A549 treated with AZD2906 at 1 μM for 4 hours (cell line): Measurements from ENCODE around the gene SPTBN4. TPM values are rescaled to one million over a fixed set of nuclear protein-coding genes. Genes with fewer than 3 reads are reported as not detected.

Experiments
- total RNA-seq: library from RNA; stranded (reverse); fragments of 200-300 nt; extraction: Qiagen RNA extraction; gene quantifications from 5 replicates; pipeline ENCODE4 v1.2.3, GENCODE V29; 2022

SPTBN4 gene
- total RNA-seq, result 0.49 to 0.69 TPM (median 0.64 TPM) in 5 replicates

DNA sequence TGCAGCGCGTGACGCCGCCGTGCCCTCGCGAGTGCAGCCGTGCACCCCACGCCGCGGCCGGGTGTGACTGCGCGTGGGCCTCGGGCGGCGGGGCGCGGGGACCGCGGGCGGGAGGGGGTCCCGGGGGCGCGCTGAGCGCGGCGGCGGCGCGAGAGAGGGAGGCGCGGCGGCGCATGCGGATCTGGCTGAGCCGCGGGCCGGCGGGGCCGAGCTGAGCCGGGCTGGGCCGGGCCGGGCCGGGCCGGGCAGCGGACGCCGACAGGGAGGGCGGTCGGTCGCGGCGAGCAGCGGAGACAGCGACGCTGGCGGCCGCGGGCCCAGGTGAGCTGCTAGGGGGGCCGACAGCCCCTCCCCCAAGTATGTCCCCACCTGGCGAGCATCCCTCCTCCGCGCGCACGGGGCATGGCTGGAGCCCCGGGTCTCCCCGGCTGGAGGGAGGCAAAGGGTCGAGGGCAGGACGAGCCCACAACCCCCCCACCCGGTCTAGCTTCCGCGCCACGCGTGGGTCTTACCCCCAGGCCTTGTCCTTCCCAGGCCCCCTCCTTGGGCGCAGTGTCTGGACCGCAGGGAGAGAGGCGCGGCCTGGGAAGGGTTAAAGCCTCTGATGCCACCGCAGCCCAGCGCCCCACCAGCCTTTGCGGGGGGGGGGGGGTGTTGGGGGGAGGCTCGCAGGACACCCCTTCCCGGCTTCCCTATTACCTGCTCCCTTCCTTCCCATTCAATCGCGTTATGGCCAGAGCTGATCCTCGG is at the start of gene SPTBN4:
Gene SPTBN4, plus strand, starts transcription at position 17 of the 750 bp plus-strand sequence. CDS start 5,621 bp downstream, outside the sequence.

DNA sequence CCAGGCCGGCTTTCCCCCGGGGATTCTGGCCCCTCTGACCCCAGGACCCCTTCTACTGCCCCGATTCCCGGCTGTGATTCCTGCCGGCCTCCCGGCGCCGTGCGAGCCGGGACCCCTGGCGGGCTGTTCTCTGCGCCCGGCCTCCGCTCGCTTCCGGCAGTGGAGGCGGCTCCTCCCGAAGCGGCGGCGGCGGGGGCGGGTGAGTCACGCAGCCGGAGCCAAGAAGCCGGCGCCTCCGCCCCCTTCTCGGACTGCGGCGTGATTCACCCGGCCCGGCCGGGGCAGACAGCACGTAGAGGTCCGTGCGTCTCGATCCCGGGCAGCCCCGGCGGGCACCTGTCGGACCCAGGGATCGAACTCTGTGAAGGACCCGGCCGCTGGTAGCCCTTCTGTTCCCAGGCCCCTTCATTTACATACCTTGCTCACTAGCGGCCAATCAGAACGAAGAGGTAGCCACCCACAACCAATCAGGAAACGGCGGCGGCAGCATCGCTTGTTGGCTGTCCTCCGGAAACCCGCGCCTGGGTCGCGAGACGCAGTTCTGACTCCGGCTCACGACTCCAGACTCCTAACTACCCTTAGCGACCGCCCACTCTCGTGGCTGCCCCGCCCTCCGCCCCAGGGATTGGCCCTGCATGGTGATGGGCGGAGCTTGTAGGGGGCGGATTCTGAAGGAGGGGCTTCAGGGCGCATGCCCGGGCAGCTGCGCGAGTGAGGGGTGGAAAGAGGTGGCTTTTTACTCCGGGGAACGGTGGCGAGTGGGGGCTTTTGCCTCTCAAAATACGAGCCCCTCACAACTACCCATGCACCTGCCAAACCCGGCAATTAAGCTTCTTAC is 41.1 kb upstream of the SPTBN4 start, which contains the start of gene SERTAD1:
Gene SERTAD1, minus strand, starts transcription at position 543 of the 838 bp plus-strand sequence. CDS start 2,446 bp downstream, outside the sequence.

DNA sequence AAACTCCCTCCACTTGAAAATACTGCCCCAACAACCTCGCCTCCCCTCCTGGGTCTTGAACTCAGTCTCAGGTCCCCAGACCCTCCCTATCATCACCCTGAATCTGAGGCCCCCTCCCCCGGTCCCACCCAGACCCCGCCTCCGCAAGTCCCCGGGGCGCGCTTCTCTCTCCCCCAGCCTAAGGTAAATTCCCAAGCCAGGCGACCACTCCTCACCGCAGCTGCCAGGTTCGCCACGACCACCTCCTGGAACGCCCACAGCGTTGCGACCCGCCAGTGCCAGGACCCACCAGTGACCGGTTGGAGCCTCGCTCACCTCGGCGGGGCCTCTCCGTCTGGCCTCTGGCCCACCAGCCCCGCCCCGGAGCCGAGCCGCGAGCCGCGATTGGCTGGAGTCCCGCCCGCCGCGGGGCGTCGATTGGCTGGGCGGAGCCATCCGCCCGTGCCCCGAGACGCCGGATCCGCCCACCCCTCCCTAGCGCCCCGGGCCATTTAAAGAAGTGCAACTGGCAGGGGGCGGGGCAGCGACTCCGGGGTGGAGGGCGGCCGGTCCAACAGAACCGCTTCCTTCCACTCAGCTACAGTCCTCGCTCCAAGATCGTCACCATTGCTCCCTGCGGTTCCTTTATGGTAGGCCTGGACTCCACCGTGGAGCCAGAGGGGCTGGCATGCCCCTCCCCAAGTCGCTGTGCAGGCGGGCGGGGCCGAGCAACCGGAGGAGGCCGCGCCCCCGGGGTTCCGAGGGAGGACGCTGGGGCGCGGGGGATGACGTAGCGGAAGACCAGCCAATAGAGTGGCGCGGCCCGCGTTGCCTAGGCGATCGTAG is 22.6 kb upstream of the SPTBN4 start, which contains the start of gene SERTAD3:
Gene SERTAD3, minus strand, starts transcription at position 336 of the 825 bp plus-strand sequence. CDS start 2,255 bp downstream, outside the sequence.

DNA sequence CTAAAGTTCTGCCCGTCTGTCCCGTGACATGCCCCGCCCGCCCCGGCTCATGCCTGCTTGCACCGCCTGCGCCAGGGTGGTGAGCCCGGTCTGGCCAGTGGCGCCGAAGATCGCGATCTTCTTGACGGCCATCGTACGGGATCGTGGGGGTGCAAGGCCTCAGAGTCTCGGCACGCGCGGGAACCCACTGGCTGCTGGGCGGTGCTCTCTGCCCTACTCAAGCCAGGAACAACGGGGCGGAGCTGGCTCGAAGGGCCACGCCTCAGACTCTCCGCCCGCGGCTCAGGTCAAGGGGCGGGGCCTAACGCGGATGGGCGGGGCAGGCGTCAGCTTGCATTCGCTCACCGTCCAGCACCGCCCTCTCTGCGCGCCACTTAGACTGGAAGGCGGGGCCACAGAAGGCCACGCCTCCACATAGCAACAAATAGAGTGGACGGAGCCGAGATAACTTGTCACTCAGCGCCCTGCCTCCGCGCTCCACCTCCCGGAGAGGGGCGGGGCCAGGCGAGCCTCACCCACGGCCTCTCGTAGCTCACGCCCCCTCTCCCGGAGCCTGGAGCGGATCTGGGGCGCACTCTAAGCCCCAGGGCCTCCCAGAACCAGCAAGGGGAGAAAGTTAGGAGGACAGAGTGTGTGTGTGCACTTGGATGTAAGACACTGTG is 1.1 kb upstream of the SPTBN4 start, which contains the start of gene BLVRB:
Gene BLVRB, minus strand, starts transcription at position 189 of the 662 bp plus-strand sequence. Its CDS starts 57 bp downstream, at position 132.

DNA sequence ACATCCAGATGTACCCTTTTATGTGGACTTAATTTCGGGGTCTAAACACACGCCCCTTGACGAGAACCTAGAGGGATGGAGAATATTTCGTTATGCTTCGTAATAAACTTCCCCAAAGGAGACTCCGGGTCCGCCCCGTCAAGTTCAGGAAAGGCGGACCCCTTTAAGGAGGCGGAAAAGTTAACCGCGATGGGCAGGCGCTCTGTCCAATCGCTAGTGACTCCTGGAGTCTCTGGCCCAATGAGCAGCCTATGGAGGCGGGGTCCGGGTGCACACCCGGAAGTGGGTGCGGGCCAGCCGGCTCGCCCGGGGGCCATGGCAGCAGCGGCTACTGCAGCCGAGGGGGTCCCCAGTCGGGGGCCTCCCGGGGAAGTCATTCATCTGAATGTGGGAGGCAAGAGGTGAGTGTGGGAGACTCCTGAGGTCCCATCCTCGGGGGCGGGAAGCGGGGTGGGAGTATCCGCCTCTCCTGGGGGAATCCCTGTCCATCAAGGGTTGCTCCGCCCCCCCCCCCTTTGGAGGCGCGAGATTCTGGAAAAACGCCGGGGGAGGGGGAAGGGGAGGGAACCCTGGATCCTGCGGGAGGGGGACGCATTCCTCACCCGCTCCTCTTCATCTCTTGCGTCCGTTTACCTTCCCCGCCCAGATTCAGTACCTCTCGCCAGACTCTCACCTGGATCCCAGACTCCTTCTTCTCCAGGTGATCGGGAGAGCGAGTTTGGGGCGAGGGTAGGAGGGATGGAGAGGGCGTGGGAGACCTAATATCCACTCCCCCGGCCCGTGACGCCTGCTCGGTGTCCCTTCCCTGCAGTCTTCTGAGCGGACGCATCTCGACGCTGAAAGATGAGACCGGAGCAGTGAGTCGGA is 110.0 kb downstream of the SPTBN4 start, which contains the start of gene SHKBP1:
Gene SHKBP1, plus strand, starts transcription at position 289 of the 867 bp plus-strand sequence. Its CDS starts 27 bp downstream, at position 316.

DNA sequence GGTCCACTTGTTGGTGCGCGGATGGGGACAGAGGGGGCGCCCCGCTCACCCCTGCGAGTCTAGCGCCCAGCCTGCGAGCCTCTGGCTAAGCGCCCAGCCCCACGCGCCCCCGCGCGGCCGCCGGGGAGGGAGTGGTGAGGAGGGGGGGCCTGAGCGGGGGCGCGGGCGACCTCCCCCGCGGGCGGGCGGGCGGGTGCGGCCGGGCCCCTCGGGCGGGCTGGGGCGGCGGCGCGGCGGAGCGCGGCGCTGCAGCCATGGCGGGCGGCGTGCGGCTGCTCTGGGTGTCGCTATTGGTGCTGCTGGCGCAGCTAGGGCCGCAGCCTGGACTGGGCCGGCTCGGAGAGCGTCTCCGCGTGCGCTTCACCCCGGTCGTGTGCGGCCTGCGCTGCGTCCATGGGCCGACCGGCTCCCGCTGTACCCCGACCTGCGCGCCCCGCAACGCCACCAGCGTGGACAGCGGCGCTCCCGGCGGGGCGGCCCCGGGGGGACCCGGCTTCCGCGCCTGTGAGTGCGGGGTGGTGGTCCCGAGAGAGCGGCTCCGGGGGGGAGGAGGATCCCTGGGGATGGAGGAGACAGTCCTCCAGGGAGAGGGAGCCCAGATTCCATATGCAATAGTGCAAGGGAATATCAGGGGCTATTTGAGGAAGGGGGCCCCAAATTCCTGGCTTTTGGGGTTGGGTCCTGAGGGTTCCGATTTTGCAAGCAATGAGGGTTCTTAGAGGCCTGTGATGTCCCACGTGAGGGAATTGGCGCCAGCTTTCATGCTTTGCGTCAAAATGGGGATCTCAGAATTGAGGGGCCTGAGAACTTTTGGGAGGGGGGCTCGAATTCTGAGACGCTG is 134.6 kb downstream of the SPTBN4 start, which contains the start of gene LTBP4:
Gene LTBP4, plus strand, starts transcription at position 236 of the 841 bp plus-strand sequence. Its CDS starts 19 bp downstream, at position 255.

Other genes starting within 250 kb of the SPTBN4 start
- gene TTC9B, start 248.6 kb upstream of the SPTBN4 start, total RNA-seq, result 0.20 to 0.61 TPM (median 0.49 TPM) in 5 replicates
- gene CCNP, start 240.3 kb upstream of the SPTBN4 start, total RNA-seq, result 0.09 to 0.52 TPM (median 0.29 TPM) in 5 replicates
- gene AKT2, start 181.7 kb upstream of the SPTBN4 start, total RNA-seq, result 121 to 176 TPM (median 170 TPM) in 5 replicates
- gene C19orf47, start 118.6 kb upstream of the SPTBN4 start, total RNA-seq, result 23.6 to 32.3 TPM (median 31.8 TPM) in 5 replicates
- 264 to 282 TPM (median 273 TPM) in 5 replicates for gene PLD3, start 118.3 kb upstream of the SPTBN4 start, total RNA-seq
- 0.28 to 0.43 TPM (median 0.33 TPM) in 5 replicates for gene HIPK4, start 76.8 kb upstream of the SPTBN4 start, total RNA-seq
- 1.1 to 1.8 TPM (median 1.3 TPM) in 5 replicates for gene PRX, start 53.6 kb upstream of the SPTBN4 start, total RNA-seq
- 24.6 to 40.8 TPM (median 30.7 TPM) in 5 replicates for gene SERTAD1, start 41.0 kb upstream of the SPTBN4 start, total RNA-seq
- 36.8 to 45.9 TPM (median 41.9 TPM) in 5 replicates for gene SERTAD3, start 22.7 kb upstream of the SPTBN4 start, total RNA-seq
- 254 to 367 TPM (median 326 TPM) in 5 replicates for gene BLVRB, start 1.3 kb upstream of the SPTBN4 start, total RNA-seq
- 96.5 to 144 TPM (median 133 TPM) in 5 replicates for gene SHKBP1, start 109.9 kb downstream of the SPTBN4 start, total RNA-seq
- 41.4 to 56.4 TPM (median 53.5 TPM) in 5 replicates for gene LTBP4, start 134.4 kb downstream of the SPTBN4 start, total RNA-seq
- gene NUMBL, start 223.7 kb downstream of the SPTBN4 start, total RNA-seq, result 63.3 to 78.9 TPM (median 77.9 TPM) in 5 replicates
- 92.9 to 106 TPM (median 98.1 TPM) in 5 replicates for gene COQ8B, start 249.9 kb downstream of the SPTBN4 start, total RNA-seq